DND-41 (cell line): ENCODE data around the gene CYP26C1.

Experiments used
- EZH2 ChIP-seq: IDR thresholded peaks from 3 replicates; pipeline ENCODE4 v1.6.1; 2012; ENCODE audit warnings: borderline replicate concordance, low read depth, mild to moderate bottlenecking, moderate library complexity, low read length, inconsistent platforms; ENCODE audit not compliant: severe bottlenecking
- TF ChIP-seq, protein P1 (sequence below): IDR thresholded peaks from 2 replicates; pipeline ENCODE4 v1.5.1; 2012; ENCODE audit warnings: borderline replicate concordance, low read length, moderate library complexity, mild to moderate bottlenecking; ENCODE audit not compliant: poor library complexity, severe bottlenecking; ENCODE audit errors: extremely low read depth

DNA sequence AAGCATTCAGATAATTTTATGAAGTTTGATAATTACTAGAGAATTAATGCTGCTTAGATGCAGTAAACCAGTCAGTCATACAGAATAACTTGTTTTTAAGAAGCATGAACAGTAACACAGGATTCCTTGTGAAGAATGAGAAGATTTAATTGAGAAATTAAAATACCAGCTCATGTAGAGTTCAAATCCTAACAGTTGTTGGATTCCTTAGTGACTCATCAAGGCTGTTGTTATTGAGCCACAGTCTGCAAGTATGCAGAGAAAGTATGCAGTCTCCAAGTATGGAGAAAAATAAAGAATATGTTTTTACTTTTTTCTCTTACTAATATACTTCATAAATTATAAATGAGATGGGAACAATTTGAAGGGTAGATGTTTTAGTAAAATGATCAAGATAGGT, 30.2 kb upstream of the CYP26C1 start:
- TF ChIP-seq, protein P1, sequence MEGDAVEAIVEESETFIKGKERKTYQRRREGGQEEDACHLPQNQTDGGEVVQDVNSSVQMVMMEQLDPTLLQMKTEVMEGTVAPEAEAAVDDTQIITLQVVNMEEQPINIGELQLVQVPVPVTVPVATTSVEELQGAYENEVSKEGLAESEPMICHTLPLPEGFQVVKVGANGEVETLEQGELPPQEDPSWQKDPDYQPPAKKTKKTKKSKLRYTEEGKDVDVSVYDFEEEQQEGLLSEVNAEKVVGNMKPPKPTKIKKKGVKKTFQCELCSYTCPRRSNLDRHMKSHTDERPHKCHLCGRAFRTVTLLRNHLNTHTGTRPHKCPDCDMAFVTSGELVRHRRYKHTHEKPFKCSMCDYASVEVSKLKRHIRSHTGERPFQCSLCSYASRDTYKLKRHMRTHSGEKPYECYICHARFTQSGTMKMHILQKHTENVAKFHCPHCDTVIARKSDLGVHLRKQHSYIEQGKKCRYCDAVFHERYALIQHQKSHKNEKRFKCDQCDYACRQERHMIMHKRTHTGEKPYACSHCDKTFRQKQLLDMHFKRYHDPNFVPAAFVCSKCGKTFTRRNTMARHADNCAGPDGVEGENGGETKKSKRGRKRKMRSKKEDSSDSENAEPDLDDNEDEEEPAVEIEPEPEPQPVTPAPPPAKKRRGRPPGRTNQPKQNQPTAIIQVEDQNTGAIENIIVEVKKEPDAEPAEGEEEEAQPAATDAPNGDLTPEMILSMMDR, result no peak
- TF ChIP-seq EZH2, result no peak
